ENCODE measurements around the gene STEAP1B. TPM values are rescaled to one million over a fixed set of nuclear protein-coding genes. Genes with fewer than 3 reads are reported as not detected.

STEAP1B gene
- total RNA-seq, 4 donors from 2014 or later, result 1.6 to 2.2 (median 1.6) TPM

DNA sequence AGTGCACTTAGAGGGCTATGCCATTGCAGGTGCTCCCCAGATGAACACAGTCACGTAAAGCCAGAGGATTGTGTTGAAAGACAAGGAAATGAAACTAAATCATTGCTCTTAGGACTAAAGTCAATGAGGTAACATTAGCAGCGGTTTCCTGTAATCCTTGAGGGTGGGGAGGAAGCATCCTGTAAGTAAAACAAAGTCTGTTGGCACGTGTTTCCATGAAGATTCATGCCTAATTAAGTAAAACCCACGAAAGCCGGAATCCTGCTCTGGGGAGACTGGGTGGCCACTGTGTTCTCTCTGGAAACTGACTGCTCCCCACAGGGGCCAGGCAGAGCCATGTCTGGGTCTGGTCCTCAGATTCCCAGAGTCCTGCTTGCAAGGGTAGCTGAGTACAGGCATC lies 18.3 kb downstream of the STEAP1B start:
- intact Hi-C loops (cut with DNase I), result no loop called here
- Histone ChIP-seq H3K4me3 (no peak overlapping the region), H3K4me1 (peaks cover 0 to 4% (median 0%) of the 10 kb centered on the region in 4 donors), H3K27me3 (no peaks in the 10 kb centered on the region), H3K9me3 (no peaks in the 10 kb centered on the region), H3K27ac (replicated peaks in 1 of 4) (no peak overlapping the region), H3K36me3 (no peaks in the 10 kb centered on the region)
- no peak for DNase-seq (ENCODE audit: extremely low spot score)
- WGBS, result 79% methylated on average over 5 of the region's 5 CpGs
- TF ChIP-seq POLR2AphosphoS5 (IDR thresholded peaks at IDR 0.05) (peak in 1 of 2 donors; percentile 21), CTCF (IDR thresholded peaks at IDR 0.05) (no peak), POLR2A (IDR thresholded peaks at IDR 0.05; ENCODE audit: low read depth) (no peak), EP300 (IDR thresholded peaks at IDR 0.05) (no peak)

DNA sequence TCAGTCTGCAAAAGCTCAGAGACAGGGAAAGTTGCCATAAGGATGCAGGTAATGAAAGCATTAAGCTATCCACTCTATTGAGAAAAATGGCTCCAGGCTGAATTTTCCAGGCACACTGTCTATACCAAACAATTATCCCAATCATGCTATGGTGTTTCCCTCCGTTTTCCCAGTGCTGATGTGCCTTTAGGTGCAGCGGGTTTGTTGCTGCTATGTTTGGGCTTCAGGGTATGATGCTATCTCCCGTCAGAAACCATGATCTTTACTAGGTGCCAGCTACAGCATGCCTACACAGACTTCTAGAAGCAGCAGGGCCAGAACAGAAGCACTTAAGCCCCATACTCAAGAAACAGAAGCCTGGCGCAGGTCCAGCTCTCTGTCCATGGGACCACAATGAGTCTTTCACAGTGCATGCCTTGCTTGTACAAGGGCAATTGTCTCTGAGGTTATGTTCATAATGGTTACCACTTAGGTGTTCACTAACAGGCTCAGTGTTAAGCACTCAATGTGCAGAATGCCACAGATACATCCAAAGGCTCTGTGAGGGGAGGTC lies 19.4 kb downstream of the STEAP1B start:
- H3K4me3 ChIP-seq, result no peak overlapping the region
- TF ChIP-seq CTCF (IDR thresholded peaks at IDR 0.05) (no peak), EP300 (IDR thresholded peaks at IDR 0.05) (no peak), POLR2A (IDR thresholded peaks at IDR 0.05; ENCODE audit: low read depth) (no peak), POLR2AphosphoS5 (IDR thresholded peaks at IDR 0.05) (no peak)
- no peaks in the 10 kb centered on the region for H3K27me3 ChIP-seq
- H3K9me3 ChIP-seq, result no peaks in the 10 kb centered on the region
- H3K4me1 ChIP-seq, result peaks cover 0 to 4% (median 0%) of the 10 kb centered on the region in 4 donors
- 89% methylated on average over 4 of the region's 4 CpGs for WGBS
- H3K27ac ChIP-seq (replicated peaks in 1 of 4), result no peak overlapping the region
- intact Hi-C loops (cut with DNase I), result no loop called here
- H3K36me3 ChIP-seq, result no peaks in the 10 kb centered on the region
- no peak for DNase-seq (ENCODE audit: extremely low spot score)

DNA sequence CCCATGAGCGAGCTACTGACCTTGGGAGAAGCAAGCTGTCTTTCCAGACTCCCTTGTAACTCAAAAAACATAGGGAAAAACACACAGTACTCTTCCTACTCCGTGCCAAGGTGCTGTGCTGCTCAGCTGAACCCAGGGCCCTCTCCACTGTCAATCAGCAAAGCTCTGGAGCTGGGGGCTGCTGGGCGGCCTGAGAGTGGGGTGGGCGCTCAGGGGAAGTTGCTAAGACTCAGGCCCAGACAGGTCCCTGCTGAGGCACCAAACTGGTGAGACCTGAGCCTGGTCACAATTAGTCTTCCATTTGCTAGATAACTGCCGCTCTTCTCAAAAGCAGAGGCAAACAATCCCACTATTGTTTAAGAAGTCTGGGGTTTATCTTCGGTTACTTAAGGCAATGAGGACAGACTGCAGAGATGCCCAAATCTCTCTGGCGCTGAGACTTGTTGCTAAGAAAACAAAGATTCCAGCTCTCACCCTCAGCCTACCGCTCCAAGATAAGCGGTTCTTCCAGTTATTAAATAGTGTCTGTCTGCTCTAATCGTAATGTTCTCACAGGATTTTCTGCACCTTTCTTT lies 22.0 kb downstream of the STEAP1B start:
- no peaks in the 10 kb centered on the region for H3K9me3 ChIP-seq
- H3K36me3 ChIP-seq, result no peaks in the 10 kb centered on the region
- no peaks in the 10 kb centered on the region for H3K27me3 ChIP-seq
- H3K4me1 ChIP-seq, result peaks cover 0 to 4% (median 0%) of the 10 kb centered on the region in 4 donors
- intact Hi-C loops (cut with DNase I), result no loop called here
- H3K27ac ChIP-seq (replicated peaks in 1 of 4), result no peak overlapping the region
- WGBS, result 63% methylated on average over 10 of the region's 10 CpGs
- no peak for DNase-seq (ENCODE audit: extremely low spot score)
- H3K4me3 ChIP-seq, result no peak overlapping the region
- TF ChIP-seq POLR2AphosphoS5 (IDR thresholded peaks at IDR 0.05), result no peak
- no peak for TF ChIP-seq POLR2A (IDR thresholded peaks at IDR 0.05; ENCODE audit: low read depth)
- no peak for TF ChIP-seq CTCF (IDR thresholded peaks at IDR 0.05)
- TF ChIP-seq EP300 (IDR thresholded peaks at IDR 0.05), result no peak

DNA sequence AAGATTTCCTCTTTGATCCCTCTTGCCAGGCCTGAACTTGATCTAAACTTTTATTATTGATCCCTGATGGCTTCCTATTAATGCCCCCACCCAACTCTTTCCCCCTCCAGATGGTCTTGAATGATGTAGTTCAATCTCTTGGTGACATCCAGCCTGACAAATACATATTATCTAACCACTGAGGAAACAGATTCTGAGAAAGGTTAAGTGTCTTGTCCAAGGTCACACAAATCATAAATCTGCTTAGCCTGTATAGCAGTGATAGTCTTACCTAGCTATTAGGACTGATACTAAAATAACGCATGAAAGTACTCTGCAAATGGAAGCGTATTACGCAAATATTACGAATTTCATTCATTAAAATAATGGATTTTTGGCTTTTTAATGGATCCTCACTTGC lies 22.7 kb downstream of the STEAP1B start:
- Histone ChIP-seq H3K4me1 (peaks cover 0 to 4% (median 0%) of the 10 kb centered on the region in 4 donors), H3K4me3 (no peak overlapping the region), H3K27ac (replicated peaks in 1 of 4) (no peak overlapping the region), H3K27me3 (no peaks in the 10 kb centered on the region), H3K9me3 (no peaks in the 10 kb centered on the region), H3K36me3 (no peaks in the 10 kb centered on the region)
- intact Hi-C loops (cut with DNase I), result no loop called here
- no peak for DNase-seq (ENCODE audit: extremely low spot score)
- TF ChIP-seq POLR2A (IDR thresholded peaks at IDR 0.05; ENCODE audit: low read depth) (no peak), EP300 (IDR thresholded peaks at IDR 0.05) (no peak), POLR2AphosphoS5 (IDR thresholded peaks at IDR 0.05) (no peak), CTCF (IDR thresholded peaks at IDR 0.05) (no peak)
- 98% methylated on average over 4 of the region's 4 CpGs for WGBS

DNA sequence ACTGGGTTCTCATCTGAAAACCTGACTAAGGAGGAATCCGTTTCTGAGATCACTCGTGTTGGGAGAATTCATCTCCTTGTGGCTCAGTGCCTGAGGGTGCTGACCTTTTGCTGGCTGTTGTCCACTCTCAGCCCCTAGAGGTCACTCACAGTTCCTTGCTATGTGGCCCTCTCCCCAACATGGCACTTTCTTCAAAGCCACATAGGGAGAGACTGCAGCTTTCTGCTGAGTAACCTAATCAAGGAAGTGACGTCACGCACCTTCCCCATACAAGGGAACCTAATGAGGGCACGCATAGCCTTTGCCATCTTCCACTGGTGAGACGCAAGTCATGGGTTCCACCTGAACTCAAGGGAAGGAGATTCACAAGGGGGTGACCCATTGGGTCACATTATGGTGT lies 23.2 kb downstream of the STEAP1B start:
- no peak overlapping the region for H3K27ac ChIP-seq (replicated peaks in 1 of 4)
- WGBS, result 93% methylated on average over 6 of the region's 6 CpGs
- intact Hi-C loops (cut with DNase I), result no loop called here
- peaks cover 0 to 1% (median 0%) of the 10 kb centered on the region in 4 donors for H3K4me1 ChIP-seq
- H3K9me3 ChIP-seq, result no peaks in the 10 kb centered on the region
- no peaks in the 10 kb centered on the region for H3K36me3 ChIP-seq
- no peak for DNase-seq (ENCODE audit: extremely low spot score)
- H3K4me3 ChIP-seq, result no peak overlapping the region
- no peak for TF ChIP-seq POLR2AphosphoS5 (IDR thresholded peaks at IDR 0.05)
- no peak for TF ChIP-seq POLR2A (IDR thresholded peaks at IDR 0.05; ENCODE audit: low read depth)
- TF ChIP-seq EP300 (IDR thresholded peaks at IDR 0.05), result no peak
- TF ChIP-seq CTCF (IDR thresholded peaks at IDR 0.05), result no peak
- no peaks in the 10 kb centered on the region for H3K27me3 ChIP-seq

All from esophagus muscularis mucosa (tissue), 4 donors.